ENCODE data around the gene AATK. TPM values are rescaled to one million over a fixed set of nuclear protein-coding genes. Genes with fewer than 3 reads are reported as not detected.

Gene AATK
- total and polyA plus RNA-seq, 2 of the 4 experiments (the other 2 are of a cell fraction) = under 0.01 to 0.21 TPM

DNA sequence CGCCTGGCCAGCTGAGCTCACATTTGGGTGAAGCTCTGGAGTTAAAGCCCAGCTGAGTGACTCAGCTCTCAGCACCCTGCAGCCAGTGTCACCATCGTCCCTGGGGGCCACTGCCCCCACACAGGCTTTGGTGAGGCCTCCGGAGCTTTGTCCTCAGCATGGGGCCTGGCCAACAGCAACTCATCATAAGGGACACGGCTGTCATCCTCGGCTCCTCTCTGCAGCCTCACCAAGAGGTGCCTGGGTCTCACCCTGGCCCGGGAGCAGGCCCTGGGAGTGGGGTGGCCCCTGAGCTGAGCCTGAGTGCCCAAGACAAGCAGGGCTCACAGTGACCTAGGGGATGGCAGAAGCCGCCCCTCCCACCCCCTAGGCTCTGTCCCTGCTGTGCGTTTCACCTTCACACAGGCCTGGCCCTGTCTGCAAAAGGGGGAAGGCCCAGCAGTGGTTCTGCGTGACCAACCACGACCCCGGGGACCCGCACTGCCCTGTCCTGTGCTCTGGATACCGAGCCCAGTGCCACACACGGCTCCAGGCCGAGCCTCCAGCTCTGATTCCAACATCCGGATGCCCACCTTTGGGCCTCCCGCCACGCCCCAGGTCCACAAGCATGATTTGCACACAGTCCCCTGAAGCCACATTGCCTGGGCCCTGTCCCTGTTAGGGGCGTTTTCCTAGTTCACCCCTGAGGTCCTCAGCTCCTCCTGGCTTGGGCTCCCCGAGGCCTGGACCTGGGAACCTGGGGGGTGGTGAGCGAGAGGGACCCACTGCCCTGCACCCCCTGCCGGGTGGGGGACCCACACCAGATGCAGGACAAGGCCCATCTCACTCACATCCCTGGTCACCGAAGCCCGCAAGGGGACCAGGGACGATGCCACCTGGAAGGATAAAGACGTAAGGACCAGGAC, 21.8 kb upstream of the AATK start (continued):
- TF ChIP-seq NFE2L2 (IDR thresholded peaks at IDR 0.05; ENCODE audit: low read depth, low read length) = no peak

DNA sequence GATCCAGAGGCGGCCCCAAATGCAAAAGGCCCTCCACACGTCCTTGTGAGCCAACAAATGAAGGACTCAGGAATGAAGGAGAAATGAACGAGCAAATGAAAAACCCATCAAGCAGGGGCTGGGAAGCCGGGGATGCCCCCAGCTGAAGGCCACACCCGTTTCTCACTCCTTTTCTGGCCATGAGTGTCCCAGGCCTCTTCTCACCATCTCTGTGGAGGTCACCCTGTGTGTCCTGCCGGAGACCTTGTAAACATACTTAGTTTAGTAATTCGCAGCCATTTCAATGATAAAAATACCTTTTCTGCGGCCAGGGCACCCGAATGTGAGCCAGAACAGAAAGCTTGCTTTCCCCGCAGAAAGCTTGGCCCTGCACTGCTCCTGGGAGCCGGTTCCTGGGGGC, 21.1 kb upstream of the AATK start:
- TF ChIP-seq RFX5 (IDR thresholded peaks at IDR 0.05; ENCODE audit: low read depth, low read length) (no peak), FOS (IDR thresholded peaks at IDR 0.05; ENCODE audit: low read depth, low read length) (no peak), RAD21 (IDR thresholded peaks at IDR 0.05; ENCODE audit: low read length) (no peak), MAFK (IDR thresholded peaks at IDR 0.05; ENCODE audit: low read depth, low read length) (no peak), POLR2A (IDR thresholded peaks at IDR 0.05; ENCODE audit: low read depth, low read length) (no peak), CHD1 (IDR thresholded peaks at IDR 0.05; ENCODE audit: low read depth, low read length) (no peak), NFE2L2 (IDR thresholded peaks at IDR 0.05; ENCODE audit: low read depth, low read length) (no peak)
- TF ChIP-seq, protein P1, sequence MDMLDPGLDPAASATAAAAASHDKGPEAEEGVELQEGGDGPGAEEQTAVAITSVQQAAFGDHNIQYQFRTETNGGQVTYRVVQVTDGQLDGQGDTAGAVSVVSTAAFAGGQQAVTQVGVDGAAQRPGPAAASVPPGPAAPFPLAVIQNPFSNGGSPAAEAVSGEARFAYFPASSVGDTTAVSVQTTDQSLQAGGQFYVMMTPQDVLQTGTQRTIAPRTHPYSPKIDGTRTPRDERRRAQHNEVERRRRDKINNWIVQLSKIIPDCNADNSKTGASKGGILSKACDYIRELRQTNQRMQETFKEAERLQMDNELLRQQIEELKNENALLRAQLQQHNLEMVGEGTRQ (IDR thresholded peaks at IDR 0.05; ENCODE audit: low read depth, low read length) = no peak
- TF ChIP-seq, protein P2, sequence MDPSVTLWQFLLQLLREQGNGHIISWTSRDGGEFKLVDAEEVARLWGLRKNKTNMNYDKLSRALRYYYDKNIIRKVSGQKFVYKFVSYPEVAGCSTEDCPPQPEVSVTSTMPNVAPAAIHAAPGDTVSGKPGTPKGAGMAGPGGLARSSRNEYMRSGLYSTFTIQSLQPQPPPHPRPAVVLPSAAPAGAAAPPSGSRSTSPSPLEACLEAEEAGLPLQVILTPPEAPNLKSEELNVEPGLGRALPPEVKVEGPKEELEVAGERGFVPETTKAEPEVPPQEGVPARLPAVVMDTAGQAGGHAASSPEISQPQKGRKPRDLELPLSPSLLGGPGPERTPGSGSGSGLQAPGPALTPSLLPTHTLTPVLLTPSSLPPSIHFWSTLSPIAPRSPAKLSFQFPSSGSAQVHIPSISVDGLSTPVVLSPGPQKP (IDR thresholded peaks at IDR 0.05; ENCODE audit: borderline replicate concordance, low read depth, low read length) = no peak
- TF ChIP-seq, protein P3, sequence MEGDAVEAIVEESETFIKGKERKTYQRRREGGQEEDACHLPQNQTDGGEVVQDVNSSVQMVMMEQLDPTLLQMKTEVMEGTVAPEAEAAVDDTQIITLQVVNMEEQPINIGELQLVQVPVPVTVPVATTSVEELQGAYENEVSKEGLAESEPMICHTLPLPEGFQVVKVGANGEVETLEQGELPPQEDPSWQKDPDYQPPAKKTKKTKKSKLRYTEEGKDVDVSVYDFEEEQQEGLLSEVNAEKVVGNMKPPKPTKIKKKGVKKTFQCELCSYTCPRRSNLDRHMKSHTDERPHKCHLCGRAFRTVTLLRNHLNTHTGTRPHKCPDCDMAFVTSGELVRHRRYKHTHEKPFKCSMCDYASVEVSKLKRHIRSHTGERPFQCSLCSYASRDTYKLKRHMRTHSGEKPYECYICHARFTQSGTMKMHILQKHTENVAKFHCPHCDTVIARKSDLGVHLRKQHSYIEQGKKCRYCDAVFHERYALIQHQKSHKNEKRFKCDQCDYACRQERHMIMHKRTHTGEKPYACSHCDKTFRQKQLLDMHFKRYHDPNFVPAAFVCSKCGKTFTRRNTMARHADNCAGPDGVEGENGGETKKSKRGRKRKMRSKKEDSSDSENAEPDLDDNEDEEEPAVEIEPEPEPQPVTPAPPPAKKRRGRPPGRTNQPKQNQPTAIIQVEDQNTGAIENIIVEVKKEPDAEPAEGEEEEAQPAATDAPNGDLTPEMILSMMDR (conservative IDR thresholded peaks at IDR 0.05; ENCODE audit: low read depth, low read length) = no peak
- Histone ChIP-seq H3K4me1 (ENCODE audit: control insufficient read depth, insufficient read depth, low read length) (no peaks in the 10 kb centered on the region), H3K27ac (ENCODE audit: insufficient read depth, low read length) (no peak overlapping the region), H4K20me1 (ENCODE audit: insufficient read depth, low read length) (no peaks in the 10 kb centered on the region), H4K8ac (ENCODE audit: low read depth in 2 of 2, low read length in 2 of 2) (no peak overlapping the region), H3K56ac (ENCODE audit: extremely low read depth, insufficient read depth, low read length) (no peak overlapping the region), H3K14ac (replicated peaks; ENCODE audit: low read depth, low read length) (no peak overlapping the region), H3K4me3 (ENCODE audit: insufficient read depth, low read depth, low read length) (no peak overlapping the region), H3K9me1 (ENCODE audit: insufficient read depth, low read length) (no peaks in the 10 kb centered on the region), H3K23ac (ENCODE audit: low read depth, low read length) (no peak overlapping the region), H2BK15ac (ENCODE audit: low read depth, low read length) (no peak overlapping the region), H4K5ac (ENCODE audit: low read depth, low read length) (no peak overlapping the region), H3K9ac (ENCODE audit: low read depth, low read length) (no peak overlapping the region), H2AFZ (replicated peaks; ENCODE audit: low read length, poor library complexity) (no peak overlapping the region), H3K9me3 (ENCODE audit: control insufficient read depth, insufficient read depth, low read length) (no peaks in the 10 kb centered on the region), H3K27me3 (ENCODE audit: control insufficient read depth, insufficient read depth, low read length) (peaks cover 6% of the 10 kb centered on the region; the same call in 1 of the 2 replicates), H3K18ac (ENCODE audit: low read depth, low read length) (no peak overlapping the region), H2BK20ac (ENCODE audit: low read depth, low read length) (no peak overlapping the region), H3K36me3 (ENCODE audit: control insufficient read depth, insufficient read depth, low read length) (peaks cover 6% of the 10 kb centered on the region; the same call in 1 of the 2 replicates), H2BK120ac (ENCODE audit: low read depth, low read length) (no peak overlapping the region), H3K4me2 (ENCODE audit: low read depth, low read length) (no peak overlapping the region), H3K4ac (ENCODE audit: low read depth, low read length) (no peak overlapping the region), H2BK5ac (ENCODE audit: low read depth, low read length, poor library complexity, severe bottlenecking) (no peak overlapping the region), H3K79me1 (ENCODE audit: low read depth in 1 of 2, low read length in 2 of 2) (no peaks in the 10 kb centered on the region), H2AK5ac (ENCODE audit: low read depth, low read length) (no peak overlapping the region), H4K91ac (ENCODE audit: insufficient read depth, low read depth, low read length) (no peak overlapping the region), H2AK9ac (replicated peaks; ENCODE audit: low read depth, low read length, poor library complexity) (no peak overlapping the region)
- WGBS, 2 experiments (ENCODE audit: extremely low coverage in 2 of 2, insufficient read length in 1 of 2) = 92% methylated on average over 8 of the region's 11 CpGs; no CpG with 5 or more reads in 1 of the 2 experiments
- intact Hi-C loops (cut with micrococcal nuclease) (no loop called here), in situ Hi-C loops (cut with MboI; ENCODE audit: low sequenced_read_pairs) (no loop called here), dilution Hi-C loops (cut with HindIII; ENCODE audit: low sequenced_read_pairs, unreplicated experiment) (no loop called here)
- DNase-seq = no peak
- ChIA-PET POLR2A (ENCODE audit: unreplicated experiment) (interaction anchor here (0.6 kb wide), 1 partner anchor 108 kb away, joined by 18 read pairs; the partner anchor contains the start of gene SLC38A10), CTCF (no interaction called here)
- no TSS peak for BruUV-seq (replicated peaks)
- ATAC-seq (ENCODE audit: low read depth) = no peak

All from IMR-90 (cell line).